Measurements from ENCODE around the gene MT1F.

DNA sequence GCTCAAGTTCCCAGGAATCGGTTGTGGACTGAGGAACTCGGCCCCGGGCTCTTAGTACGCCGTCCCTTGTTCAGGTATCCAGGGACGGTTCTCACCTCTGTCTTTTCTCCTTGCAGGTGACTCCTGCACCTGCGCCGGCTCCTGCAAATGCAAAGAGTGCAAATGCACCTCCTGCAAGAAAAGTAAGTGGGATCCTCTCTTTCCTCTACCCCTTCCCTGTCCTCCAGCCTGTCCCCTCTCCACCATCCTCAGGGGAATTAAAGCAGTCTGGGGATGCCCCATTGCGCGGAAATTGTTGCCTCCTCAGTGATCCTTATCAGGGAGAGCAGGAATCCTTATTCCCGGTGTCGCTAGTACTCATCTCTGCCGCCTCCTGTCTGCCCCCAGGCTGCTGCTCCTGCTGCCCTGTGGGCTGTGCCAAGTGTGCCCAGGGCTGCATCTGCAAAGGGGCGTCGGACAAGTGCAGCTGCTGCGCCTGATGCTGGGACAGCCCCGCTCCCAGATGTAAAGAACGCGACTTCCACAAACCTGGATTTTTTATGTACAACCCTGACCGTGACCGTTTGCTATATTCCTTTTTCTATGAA lies 48.8 kb upstream of the MT1F start:
- TF ChIP-seq EZH2 (IDR thresholded peaks at IDR 0.05; ENCODE audit: borderline replicate concordance, control insufficient read depth, low read depth, low read length): no peak
- TF ChIP-seq, protein P1, sequence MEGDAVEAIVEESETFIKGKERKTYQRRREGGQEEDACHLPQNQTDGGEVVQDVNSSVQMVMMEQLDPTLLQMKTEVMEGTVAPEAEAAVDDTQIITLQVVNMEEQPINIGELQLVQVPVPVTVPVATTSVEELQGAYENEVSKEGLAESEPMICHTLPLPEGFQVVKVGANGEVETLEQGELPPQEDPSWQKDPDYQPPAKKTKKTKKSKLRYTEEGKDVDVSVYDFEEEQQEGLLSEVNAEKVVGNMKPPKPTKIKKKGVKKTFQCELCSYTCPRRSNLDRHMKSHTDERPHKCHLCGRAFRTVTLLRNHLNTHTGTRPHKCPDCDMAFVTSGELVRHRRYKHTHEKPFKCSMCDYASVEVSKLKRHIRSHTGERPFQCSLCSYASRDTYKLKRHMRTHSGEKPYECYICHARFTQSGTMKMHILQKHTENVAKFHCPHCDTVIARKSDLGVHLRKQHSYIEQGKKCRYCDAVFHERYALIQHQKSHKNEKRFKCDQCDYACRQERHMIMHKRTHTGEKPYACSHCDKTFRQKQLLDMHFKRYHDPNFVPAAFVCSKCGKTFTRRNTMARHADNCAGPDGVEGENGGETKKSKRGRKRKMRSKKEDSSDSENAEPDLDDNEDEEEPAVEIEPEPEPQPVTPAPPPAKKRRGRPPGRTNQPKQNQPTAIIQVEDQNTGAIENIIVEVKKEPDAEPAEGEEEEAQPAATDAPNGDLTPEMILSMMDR (IDR thresholded peaks at IDR 0.05 in 2 of 3, conservative IDR thresholded peaks at IDR 0.05 in 1 of 3; ENCODE audit: control insufficient read depth in 2 of 3, extremely low read depth in 1 of 3, insufficient read depth in 1 of 3, low read depth in 3 of 3, low read length in 3 of 3): no peak
- TF ChIP-seq CEBPB (IDR thresholded peaks at IDR 0.05; ENCODE audit: borderline replicate concordance in 1 of 2, low read depth in 2 of 2, low read length in 2 of 2): no peak
- TF ChIP-seq DPF2 (IDR thresholded peaks at IDR 0.05): 0 out of 2 replicates have a peak, but pooled peaks have one; percentile 36
- no peak for TF ChIP-seq GABPA (IDR thresholded peaks at IDR 0.05; ENCODE audit: low read depth)
- TF ChIP-seq, protein P2, sequence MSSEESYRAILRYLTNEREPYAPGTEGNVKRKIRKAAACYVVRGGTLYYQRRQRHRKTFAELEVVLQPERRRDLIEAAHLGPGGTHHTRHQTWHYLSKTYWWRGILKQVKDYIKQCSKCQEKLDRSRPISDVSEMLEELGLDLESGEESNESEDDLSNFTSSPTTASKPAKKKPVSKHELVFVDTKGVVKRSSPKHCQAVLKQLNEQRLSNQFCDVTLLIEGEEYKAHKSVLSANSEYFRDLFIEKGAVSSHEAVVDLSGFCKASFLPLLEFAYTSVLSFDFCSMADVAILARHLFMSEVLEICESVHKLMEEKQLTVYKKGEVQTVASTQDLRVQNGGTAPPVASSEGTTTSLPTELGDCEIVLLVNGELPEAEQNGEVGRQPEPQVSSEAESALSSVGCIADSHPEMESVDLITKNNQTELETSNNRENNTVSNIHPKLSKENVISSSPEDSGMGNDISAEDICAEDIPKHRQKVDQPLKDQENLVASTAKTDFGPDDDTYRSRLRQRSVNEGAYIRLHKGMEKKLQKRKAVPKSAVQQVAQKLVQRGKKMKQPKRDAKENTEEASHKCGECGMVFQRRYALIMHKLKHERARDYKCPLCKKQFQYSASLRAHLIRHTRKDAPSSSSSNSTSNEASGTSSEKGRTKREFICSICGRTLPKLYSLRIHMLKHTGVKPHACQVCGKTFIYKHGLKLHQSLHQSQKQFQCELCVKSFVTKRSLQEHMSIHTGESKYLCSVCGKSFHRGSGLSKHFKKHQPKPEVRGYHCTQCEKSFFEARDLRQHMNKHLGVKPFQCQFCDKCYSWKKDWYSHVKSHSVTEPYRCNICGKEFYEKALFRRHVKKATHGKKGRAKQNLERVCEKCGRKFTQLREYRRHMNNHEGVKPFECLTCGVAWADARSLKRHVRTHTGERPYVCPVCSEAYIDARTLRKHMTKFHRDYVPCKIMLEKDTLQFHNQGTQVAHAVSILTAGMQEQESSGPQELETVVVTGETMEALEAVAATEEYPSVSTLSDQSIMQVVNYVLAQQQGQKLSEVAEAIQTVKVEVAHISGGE (CRISPR knock-in tag; IDR thresholded peaks at IDR 0.05): no peak
- no peak for TF ChIP-seq BACH1 (IDR thresholded peaks at IDR 0.05; ENCODE audit: borderline replicate concordance)
- TF ChIP-seq, protein P3, sequence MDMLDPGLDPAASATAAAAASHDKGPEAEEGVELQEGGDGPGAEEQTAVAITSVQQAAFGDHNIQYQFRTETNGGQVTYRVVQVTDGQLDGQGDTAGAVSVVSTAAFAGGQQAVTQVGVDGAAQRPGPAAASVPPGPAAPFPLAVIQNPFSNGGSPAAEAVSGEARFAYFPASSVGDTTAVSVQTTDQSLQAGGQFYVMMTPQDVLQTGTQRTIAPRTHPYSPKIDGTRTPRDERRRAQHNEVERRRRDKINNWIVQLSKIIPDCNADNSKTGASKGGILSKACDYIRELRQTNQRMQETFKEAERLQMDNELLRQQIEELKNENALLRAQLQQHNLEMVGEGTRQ (IDR thresholded peaks at IDR 0.05; ENCODE audit: borderline replicate concordance, low read depth, low read length): no peak
- no peak for TF ChIP-seq JUND (IDR thresholded peaks at IDR 0.05; ENCODE audit: low read depth, low read length)
- no peak for TF ChIP-seq MTA2 (IDR thresholded peaks at IDR 0.05; ENCODE audit: low read depth)
- TF ChIP-seq, protein P4, sequence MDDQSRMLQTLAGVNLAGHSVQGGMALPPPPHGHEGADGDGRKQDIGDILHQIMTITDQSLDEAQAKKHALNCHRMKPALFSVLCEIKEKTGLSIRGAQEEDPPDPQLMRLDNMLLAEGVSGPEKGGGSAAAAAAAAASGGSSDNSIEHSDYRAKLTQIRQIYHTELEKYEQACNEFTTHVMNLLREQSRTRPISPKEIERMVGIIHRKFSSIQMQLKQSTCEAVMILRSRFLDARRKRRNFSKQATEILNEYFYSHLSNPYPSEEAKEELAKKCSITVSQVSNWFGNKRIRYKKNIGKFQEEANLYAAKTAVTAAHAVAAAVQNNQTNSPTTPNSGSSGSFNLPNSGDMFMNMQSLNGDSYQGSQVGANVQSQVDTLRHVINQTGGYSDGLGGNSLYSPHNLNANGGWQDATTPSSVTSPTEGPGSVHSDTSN (IDR thresholded peaks at IDR 0.05; ENCODE audit: insufficient replicate concordance, low read depth, low read length): no peak
- TF ChIP-seq MEF2A (IDR thresholded peaks at IDR 0.05; ENCODE audit: insufficient read depth, low read depth, low read length): no peak
- TF ChIP-seq SIN3A (IDR thresholded peaks at IDR 0.05; ENCODE audit: low read depth, low read length): no peak

All from GM12878 (cell line).